HL-60 (cell line): ENCODE data around the gene ADAMTS2.

Source experiments
- POLR2AphosphoS5 ChIP-seq: IDR thresholded peaks from 2 replicates; pipeline ENCODE4 v1.6.1; 2012; ENCODE audit warnings: low read depth
- REST ChIP-seq: IDR thresholded peaks from 2 replicates; pipeline ENCODE4 v1.6.1; 2012; ENCODE audit warnings: low read depth; ENCODE audit not compliant: insufficient replicate concordance
- SPI1 ChIP-seq: IDR thresholded peaks from 2 replicates; pipeline ENCODE4 v1.6.1; 2012; ENCODE audit warnings: low read depth, mild to moderate bottlenecking, borderline replicate concordance
- TF ChIP-seq, protein P1 (sequence below): IDR thresholded peaks from one replicate; pipeline ENCODE4 v1.5.1; 2011; ENCODE audit warnings: low read length, control low read depth, inconsistent platforms; ENCODE audit not compliant: insufficient read depth

GRCh38 chr5:179158556-179158955, 186.7 kb downstream of the ADAMTS2 start:
- TF ChIP-seq, protein P1, sequence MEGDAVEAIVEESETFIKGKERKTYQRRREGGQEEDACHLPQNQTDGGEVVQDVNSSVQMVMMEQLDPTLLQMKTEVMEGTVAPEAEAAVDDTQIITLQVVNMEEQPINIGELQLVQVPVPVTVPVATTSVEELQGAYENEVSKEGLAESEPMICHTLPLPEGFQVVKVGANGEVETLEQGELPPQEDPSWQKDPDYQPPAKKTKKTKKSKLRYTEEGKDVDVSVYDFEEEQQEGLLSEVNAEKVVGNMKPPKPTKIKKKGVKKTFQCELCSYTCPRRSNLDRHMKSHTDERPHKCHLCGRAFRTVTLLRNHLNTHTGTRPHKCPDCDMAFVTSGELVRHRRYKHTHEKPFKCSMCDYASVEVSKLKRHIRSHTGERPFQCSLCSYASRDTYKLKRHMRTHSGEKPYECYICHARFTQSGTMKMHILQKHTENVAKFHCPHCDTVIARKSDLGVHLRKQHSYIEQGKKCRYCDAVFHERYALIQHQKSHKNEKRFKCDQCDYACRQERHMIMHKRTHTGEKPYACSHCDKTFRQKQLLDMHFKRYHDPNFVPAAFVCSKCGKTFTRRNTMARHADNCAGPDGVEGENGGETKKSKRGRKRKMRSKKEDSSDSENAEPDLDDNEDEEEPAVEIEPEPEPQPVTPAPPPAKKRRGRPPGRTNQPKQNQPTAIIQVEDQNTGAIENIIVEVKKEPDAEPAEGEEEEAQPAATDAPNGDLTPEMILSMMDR = no peak
- TF ChIP-seq REST (no peak), POLR2AphosphoS5 (no peak), SPI1 (no peak)
